Hepatocyte (in vitro differentiated cells): ENCODE data around the gene RPS21.

Experiments
- EZH2 ChIP-seq: fragments of 200-600 bp; sonication (generic); IDR thresholded peaks from 2 replicates; pipeline ENCODE4 v1.6.1; 2016; ENCODE audit warnings: antibody characterized with exemption, mild to moderate bottlenecking, borderline replicate concordance
- EZH2phosphoT487 ChIP-seq: fragments of 200-600 bp; sonication (generic); IDR thresholded peaks from one replicate; pipeline ENCODE4 v1.6.1; 2018; ENCODE audit warnings: antibody characterized with exemption, mild to moderate bottlenecking, low read depth, moderate library complexity; ENCODE audit not compliant: unreplicated experiment, severe bottlenecking
- TF ChIP-seq, protein P1 (sequence below): fragments of 200-600 bp; sonication (generic); IDR thresholded peaks from 2 replicates; pipeline ENCODE4 v1.5.1; 2016; ENCODE audit warnings: antibody characterized with exemption, mild to moderate bottlenecking; ENCODE audit not compliant: poor library complexity

GRCh38 chr20:62420846-62421715 lies 34.2 kb downstream of the RPS21 start:
- TF ChIP-seq, protein P1, sequence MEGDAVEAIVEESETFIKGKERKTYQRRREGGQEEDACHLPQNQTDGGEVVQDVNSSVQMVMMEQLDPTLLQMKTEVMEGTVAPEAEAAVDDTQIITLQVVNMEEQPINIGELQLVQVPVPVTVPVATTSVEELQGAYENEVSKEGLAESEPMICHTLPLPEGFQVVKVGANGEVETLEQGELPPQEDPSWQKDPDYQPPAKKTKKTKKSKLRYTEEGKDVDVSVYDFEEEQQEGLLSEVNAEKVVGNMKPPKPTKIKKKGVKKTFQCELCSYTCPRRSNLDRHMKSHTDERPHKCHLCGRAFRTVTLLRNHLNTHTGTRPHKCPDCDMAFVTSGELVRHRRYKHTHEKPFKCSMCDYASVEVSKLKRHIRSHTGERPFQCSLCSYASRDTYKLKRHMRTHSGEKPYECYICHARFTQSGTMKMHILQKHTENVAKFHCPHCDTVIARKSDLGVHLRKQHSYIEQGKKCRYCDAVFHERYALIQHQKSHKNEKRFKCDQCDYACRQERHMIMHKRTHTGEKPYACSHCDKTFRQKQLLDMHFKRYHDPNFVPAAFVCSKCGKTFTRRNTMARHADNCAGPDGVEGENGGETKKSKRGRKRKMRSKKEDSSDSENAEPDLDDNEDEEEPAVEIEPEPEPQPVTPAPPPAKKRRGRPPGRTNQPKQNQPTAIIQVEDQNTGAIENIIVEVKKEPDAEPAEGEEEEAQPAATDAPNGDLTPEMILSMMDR = no peak
- TF ChIP-seq EZH2 (no peak), EZH2phosphoT487 (no peak)
